Muscle layer of colon (tissue), 2 donors: Measurements from ENCODE around the gene L2HGDH.

Source experiments
- H3K27ac ChIP-seq: one replicate; pipeline ENCODE4 v1.7.0; 2013; ENCODE audit warnings: low read depth, mild to moderate bottlenecking, low read length, moderate library complexity
- H3K27me3 ChIP-seq, 2 donors: one replicate each; pipeline ENCODE4 v1.7.0; 2013; ENCODE audit warnings: low read length in 2 of 2, mild to moderate bottlenecking in 2 of 2; ENCODE audit not compliant: insufficient read depth in 2 of 2, control insufficient read depth in 1 of 2
- H3K36me3 ChIP-seq: one replicate; pipeline ENCODE4 v1.7.0; 2013; ENCODE audit warnings: mild to moderate bottlenecking, low read length; ENCODE audit not compliant: insufficient read depth
- H3K4me1 ChIP-seq: one replicate; pipeline ENCODE4 v1.7.0; 2013; ENCODE audit warnings: mild to moderate bottlenecking, low read length; ENCODE audit not compliant: insufficient read depth
- H3K4me3 ChIP-seq, 2 donors: one replicate each; pipeline ENCODE4 v1.7.0; 2013; ENCODE audit warnings: low read length in 2 of 2, low read depth in 1 of 2, mild to moderate bottlenecking in 1 of 2, moderate library complexity in 1 of 2
- H3K9ac ChIP-seq: one replicate; pipeline ENCODE4 v1.7.0; 2013; ENCODE audit warnings: low read length
- H3K9me3 ChIP-seq: one replicate; pipeline ENCODE4 v1.7.0; 2013; ENCODE audit warnings: mild to moderate bottlenecking, low read length
- donor health status: abdominal sarcoma.
- donor health status: Adenocarcinoma of cecum.

L2HGDH gene

DNA sequence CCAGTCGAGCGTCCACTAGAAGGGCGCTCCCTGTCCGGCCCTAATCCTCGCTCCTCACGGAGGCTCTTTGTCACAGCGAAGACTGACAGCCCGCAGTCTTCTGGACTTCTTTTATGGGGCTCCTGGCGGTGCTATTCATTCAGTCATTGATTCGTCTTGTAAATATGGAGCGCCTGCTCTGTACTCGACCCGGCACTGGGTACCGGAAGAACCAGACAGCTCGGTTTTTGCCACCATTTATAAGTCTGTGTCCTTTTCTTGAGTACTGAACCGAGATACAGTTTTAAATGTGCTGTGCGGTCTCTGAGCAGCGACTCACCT lies 665 bp upstream of the L2HGDH start:
- H3K4me1 ChIP-seq, result peaks cover 15% of the 10 kb centered on the region
- peak overlapping the region; percentile 45 for H3K9ac ChIP-seq
- H3K36me3 ChIP-seq, result no peaks in the 10 kb centered on the region
- H3K9me3 ChIP-seq, result no peaks in the 10 kb centered on the region
- peak overlapping the region; percentile 74 to 94 for H3K4me3 ChIP-seq
- no peaks in the 10 kb centered on the region for H3K27me3 ChIP-seq
- peak overlapping the region; percentile 92 for H3K27ac ChIP-seq

DNA sequence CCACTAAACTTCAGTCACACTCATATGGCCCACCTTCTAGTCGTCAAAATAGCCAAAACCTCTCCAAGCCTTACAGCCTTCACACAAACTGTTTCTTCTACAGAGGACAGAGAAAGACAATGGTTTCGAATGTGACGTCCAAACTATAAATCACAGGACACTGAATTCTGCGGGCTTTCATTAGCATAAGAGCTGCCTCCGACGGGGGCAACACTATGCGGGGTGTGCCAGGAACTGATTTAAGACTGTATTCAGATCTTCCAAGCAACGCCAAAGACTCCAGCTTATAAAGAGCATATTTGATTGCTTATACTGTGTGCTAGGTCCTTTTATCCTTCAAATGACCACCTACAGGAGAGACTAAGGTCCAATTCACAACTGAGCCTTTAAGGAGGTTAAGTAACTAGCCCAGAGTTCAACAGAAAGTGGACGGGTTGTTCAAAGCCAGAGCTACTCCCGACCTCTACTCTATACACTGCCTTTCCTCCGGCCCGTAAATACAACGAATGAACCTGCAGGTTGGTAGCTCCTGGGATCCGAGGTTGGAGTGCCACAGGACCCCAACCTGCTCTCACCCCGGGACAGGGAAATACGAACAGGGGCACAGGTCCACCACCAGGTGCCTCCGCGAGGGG lies 575 bp downstream of the L2HGDH start:
- H3K27ac ChIP-seq, result peak overlapping the region; percentile 44
- H3K36me3 ChIP-seq, result no peaks in the 10 kb centered on the region
- H3K4me1 ChIP-seq, result peaks cover 15% of the 10 kb centered on the region
- no peaks in the 10 kb centered on the region for H3K27me3 ChIP-seq
- H3K4me3 ChIP-seq, result peak overlapping the region; percentile 28 to 94
- peak overlapping the region; percentile 63 for H3K9ac ChIP-seq
- H3K9me3 ChIP-seq, result no peaks in the 10 kb centered on the region

DNA sequence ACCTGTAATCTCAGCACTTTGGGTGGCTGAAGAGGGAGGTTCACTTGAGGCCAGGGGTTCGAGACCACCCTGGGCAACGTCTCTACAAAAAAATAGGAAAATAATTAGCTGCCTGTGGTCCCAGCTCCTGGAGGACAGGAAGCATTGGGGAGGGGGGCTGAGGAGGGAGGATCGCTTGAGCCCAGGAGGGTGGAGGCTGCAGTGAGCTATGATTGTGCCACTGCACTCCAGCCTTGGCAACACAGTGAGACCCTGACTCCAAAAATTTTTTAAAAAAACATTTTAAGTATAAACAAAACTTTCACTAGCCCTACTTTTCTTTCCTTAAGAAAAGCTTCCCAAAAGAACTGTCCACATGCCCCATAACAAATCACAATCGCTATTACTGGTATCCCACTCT lies 1.6 kb downstream of the L2HGDH start:
- Histone ChIP-seq H3K9ac (no peak overlapping the region), H3K9me3 (no peaks in the 10 kb centered on the region), H3K27me3 (no peaks in the 10 kb centered on the region), H3K4me3 (no peak overlapping the region), H3K4me1 (peaks cover 15% of the 10 kb centered on the region), H3K36me3 (no peaks in the 10 kb centered on the region), H3K27ac (no peak overlapping the region)

DNA sequence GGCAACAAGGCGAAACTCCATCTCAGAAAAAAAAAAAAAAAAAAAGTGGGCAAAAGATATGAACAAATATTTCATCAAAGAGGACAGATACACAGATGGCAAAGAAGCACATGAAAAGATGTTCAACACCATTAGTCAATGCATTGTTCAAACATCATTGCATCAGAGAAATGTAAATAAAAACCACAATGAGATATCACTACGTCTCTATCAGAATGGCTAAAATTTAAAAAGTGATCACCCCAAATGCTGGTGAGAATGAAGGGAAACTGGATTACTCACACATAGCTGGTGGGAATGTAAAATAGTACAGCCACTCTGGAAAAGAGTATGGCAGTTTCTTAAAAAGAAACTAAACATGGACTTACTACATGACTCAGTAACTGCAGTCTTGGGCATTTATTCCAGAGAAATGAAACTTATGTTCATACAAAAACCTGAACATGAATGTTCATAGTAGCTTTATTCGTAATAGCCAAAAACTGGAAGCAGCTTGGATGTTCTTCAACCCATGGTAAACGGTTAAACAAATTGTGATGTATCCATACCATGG lies 3.6 kb downstream of the L2HGDH start:
- no peaks in the 10 kb centered on the region for H3K27me3 ChIP-seq
- no peak overlapping the region for H3K9ac ChIP-seq
- H3K9me3 ChIP-seq, result no peaks in the 10 kb centered on the region
- no peaks in the 10 kb centered on the region for H3K36me3 ChIP-seq
- H3K4me1 ChIP-seq, result peaks cover 13% of the 10 kb centered on the region
- H3K27ac ChIP-seq, result no peak overlapping the region
- no peak overlapping the region for H3K4me3 ChIP-seq

DNA sequence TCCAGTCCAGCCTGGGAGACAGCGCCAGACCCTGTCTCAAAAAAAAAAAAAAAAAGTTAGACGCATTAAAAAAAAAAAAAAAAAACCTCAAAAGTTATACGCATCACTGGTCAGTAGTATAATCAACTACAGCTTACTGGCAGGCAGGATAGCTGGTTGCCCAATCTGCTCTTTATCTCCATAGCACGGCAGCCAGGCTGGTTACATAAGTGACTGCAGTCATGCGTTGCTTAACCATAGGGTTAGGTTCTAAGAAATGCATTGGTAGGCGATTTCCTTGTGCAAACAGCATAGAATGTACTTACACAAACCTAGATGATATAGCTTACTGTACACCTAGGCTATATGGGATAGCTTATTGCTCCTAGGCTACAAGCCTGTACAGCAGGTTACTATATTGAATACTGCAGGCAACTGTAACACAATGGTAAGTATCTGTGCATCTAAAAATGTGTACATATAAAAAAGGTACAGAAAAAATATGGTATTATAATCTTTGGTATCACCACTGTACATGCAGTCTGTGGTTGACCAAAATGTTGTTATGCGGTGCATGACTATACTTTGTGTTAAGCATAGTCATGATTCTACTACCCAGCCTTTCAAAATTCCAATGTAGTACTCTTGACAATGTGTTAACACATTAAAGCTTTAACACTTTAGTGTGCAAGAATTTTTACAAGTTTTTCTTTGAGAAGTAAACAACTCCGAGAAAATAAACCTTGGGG lies 8.1 kb downstream of the L2HGDH start:
- no peak overlapping the region for H3K27ac ChIP-seq
- H3K36me3 ChIP-seq, result no peaks in the 10 kb centered on the region
- H3K4me1 ChIP-seq, result no peaks in the 10 kb centered on the region
- H3K4me3 ChIP-seq, result no peak overlapping the region
- no peak overlapping the region for H3K9ac ChIP-seq
- H3K9me3 ChIP-seq, result no peaks in the 10 kb centered on the region
- H3K27me3 ChIP-seq, result no peaks in the 10 kb centered on the region

DNA sequence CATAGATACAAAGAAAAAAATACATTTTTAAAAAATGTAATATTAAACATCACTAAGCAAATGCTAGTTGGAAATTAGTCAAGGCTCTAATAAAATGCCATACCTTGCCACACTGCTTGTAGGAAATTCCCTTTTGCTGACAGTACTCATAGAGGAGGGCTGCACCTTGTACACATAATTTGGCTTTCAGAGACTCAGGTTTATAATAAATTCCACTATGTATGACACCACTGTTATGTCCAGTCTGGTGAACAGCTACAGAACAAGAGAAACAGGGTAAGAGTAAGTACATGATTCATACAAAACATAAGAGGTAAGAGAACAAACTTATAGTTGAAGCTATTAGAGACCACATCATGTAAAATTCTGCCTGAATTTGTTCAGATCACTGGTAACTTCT lies 10.1 kb downstream of the L2HGDH start:
- H3K4me3 ChIP-seq, result no peak overlapping the region
- no peaks in the 10 kb centered on the region for H3K36me3 ChIP-seq
- no peak overlapping the region for H3K9ac ChIP-seq
- H3K27me3 ChIP-seq, result no peaks in the 10 kb centered on the region
- H3K9me3 ChIP-seq, result no peaks in the 10 kb centered on the region
- no peaks in the 10 kb centered on the region for H3K4me1 ChIP-seq
- no peak overlapping the region for H3K27ac ChIP-seq

DNA sequence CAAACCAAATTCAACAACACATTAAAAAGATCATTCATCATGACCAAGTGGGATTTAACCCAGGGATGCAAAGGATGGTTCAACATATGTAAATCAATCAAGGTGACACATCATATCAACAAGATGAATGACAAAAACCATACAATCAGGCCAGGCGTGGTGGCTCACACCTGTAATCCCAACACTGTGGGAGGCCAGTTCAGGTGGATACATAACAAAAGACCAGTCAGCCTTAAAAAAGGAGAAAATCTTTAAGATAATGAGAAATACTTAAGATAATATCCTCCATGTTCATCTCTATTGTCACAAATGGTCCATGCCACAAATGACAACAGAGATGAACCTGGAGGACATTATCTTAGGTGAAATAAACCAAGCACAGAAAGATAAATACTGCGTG lies 12.4 kb downstream of the L2HGDH start:
- H3K36me3 ChIP-seq, result no peaks in the 10 kb centered on the region

DNA sequence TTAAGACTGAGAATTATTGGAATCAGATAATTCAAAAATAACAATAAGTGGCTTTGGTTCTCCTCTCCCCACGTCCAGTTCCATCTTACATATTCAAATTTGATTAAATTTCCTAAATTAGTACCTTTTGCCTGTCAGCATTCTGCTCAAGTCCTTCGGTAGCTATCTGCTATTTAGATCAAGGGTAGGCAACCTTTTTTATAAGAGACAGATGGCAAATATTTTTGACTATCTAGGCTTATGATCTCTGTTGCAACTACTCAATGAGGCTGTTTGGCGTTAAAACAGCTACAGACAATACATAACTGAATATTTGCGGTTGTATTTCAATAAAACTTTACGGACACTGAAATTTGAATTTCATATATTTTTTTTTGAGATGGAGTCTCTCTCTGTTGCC lies 21.7 kb downstream of the L2HGDH start:
- H3K36me3 ChIP-seq, result no peaks in the 10 kb centered on the region
- no peaks in the 10 kb centered on the region for H3K27me3 ChIP-seq
- no peak overlapping the region for H3K9ac ChIP-seq
- no peaks in the 10 kb centered on the region for H3K4me1 ChIP-seq
- no peak overlapping the region for H3K27ac ChIP-seq
- H3K9me3 ChIP-seq, result no peaks in the 10 kb centered on the region
- no peak overlapping the region for H3K4me3 ChIP-seq

More for the DNA sequence above, 12.4 kb downstream of the L2HGDH start:
- H3K27ac ChIP-seq, result no peak overlapping the region
- H3K4me1 ChIP-seq, result no peaks in the 10 kb centered on the region
- no peaks in the 10 kb centered on the region for H3K9me3 ChIP-seq
- no peaks in the 10 kb centered on the region for H3K27me3 ChIP-seq
- H3K4me3 ChIP-seq, result no peak overlapping the region
- H3K9ac ChIP-seq, result no peak overlapping the region

DNA sequence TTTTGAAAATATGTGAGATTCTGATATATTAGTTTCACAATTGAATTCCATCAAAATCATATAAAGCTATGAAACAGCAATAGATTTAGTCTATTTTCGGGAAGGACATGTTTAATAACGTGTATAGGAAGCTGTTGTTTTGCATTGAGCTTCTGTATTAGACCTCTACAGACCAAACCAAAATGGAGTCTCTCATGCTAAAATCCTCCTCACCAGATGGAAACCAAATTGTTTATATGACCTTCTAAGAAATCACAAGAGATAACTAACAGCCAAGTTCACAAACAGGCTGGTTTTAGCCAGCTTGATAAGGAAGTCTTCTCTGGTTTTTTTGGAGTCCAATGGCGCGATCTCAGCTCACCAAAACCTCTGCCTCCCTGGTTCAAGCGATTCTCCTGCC lies 23.9 kb downstream of the L2HGDH start:
- H3K36me3 ChIP-seq, result no peaks in the 10 kb centered on the region
- no peak overlapping the region for H3K4me3 ChIP-seq
- no peaks in the 10 kb centered on the region for H3K4me1 ChIP-seq
- H3K9ac ChIP-seq, result no peak overlapping the region
- H3K27ac ChIP-seq, result no peak overlapping the region
- H3K27me3 ChIP-seq, result no peaks in the 10 kb centered on the region
- H3K9me3 ChIP-seq, result no peaks in the 10 kb centered on the region

DNA sequence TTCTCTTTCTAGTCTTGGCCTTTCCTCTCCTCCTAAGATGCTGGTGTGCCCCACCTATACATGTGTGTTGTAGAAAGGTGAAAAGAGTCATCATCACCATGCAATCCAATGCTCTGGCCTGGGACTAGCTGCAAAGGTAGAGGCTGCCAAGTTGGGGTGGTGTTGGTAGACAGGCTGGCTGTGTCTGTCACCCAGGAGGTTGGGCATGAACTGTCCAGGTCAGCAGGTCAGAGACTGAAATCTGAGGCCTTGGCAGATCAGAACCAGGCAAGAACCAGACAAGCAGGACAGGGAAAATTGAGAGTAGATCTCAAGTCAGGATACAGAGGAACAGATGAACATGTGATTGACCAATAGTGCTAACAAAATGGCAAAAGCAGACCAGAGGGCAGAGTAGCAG lies 26.2 kb downstream of the L2HGDH start:
- Histone ChIP-seq H3K36me3 (no peaks in the 10 kb centered on the region), H3K9me3 (no peaks in the 10 kb centered on the region), H3K4me3 (no peak overlapping the region), H3K4me1 (no peaks in the 10 kb centered on the region), H3K27ac (no peak overlapping the region), H3K27me3 (no peaks in the 10 kb centered on the region), H3K9ac (no peak overlapping the region)

DNA sequence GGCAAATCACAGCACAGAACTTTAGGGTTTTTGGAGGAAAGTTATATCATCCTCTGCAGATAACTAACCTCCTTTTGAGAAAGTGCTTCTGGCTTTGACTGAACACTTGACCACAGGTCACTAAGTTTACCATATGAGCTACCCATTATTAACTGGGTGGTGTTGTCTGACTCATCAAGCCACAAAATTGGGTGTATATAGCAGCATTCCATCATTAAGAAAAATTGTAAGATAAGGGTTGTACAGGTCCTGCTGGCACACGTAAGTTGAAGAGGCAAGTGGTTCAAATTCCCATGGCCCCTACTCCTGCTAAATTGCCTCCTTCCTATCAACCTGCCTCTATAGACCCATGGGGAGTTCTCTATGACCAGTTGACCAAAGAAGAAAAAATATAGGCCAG lies 39.5 kb downstream of the L2HGDH start:
- H3K4me3 ChIP-seq, result no peak overlapping the region

DNA sequence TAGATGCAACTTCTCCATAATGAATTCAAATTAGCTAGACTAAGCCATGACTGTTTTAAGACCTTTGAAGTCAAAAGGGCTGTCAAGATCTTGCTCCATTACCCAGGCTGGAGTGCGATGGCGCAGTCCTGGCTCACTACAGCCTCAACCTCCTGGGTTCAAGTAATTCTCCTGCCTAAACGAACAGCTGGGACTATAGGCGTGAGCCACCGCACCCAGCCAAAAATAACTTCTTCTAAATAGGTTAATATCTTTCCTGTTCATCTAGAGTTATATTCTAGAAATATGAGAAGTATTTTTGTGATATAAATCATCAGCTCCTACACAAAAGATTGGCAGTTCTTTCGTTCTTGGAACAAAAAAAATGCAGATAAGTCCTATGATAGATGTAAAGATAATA lies 41.1 kb downstream of the L2HGDH start:
- no peaks in the 10 kb centered on the region for H3K4me1 ChIP-seq
- H3K27ac ChIP-seq, result no peak overlapping the region
- H3K4me3 ChIP-seq, result no peak overlapping the region
- no peaks in the 10 kb centered on the region for H3K27me3 ChIP-seq
- H3K9me3 ChIP-seq, result no peaks in the 10 kb centered on the region
- H3K9ac ChIP-seq, result no peak overlapping the region
- no peaks in the 10 kb centered on the region for H3K36me3 ChIP-seq

More for the DNA sequence above, 39.5 kb downstream of the L2HGDH start:
- Histone ChIP-seq H3K36me3 (no peaks in the 10 kb centered on the region), H3K4me1 (no peaks in the 10 kb centered on the region), H3K27ac (no peak overlapping the region), H3K9me3 (no peaks in the 10 kb centered on the region), H3K27me3 (no peaks in the 10 kb centered on the region), H3K9ac (no peak overlapping the region)
